ENCODE data around the gene ZSCAN2. TPM values are rescaled to one million over a fixed set of nuclear protein-coding genes. Genes with fewer than 3 reads are reported as not detected.

ZSCAN2 gene
- 11.3 to 14.6 TPM (median 13.7 TPM) in 5 replicates for total RNA-seq (2022; extraction: Qiagen RNA extraction; ENCODE audit: low read depth)

GRCh38 chr15:84600687-84601554, at the start of gene ZSCAN2:
Gene ZSCAN2 (plus strand): TSS chr15:84601009. CDS start chr15:84603928, 2,919 bp downstream.

GRCh38 chr15:84653910-84654688, 53.3 kb downstream of the ZSCAN2 start, which contains the start of gene WDR73:
Gene WDR73 (minus strand): TSS chr15:84654283. CDS start chr15:84654274, 9 bp downstream.

GRCh38 chr15:84658080-84658787, 57.4 kb downstream of the ZSCAN2 start, which contains the start of gene NMB:
Gene NMB (minus strand): TSS chr15:84658199. CDS start chr15:84658152, 47 bp downstream.

Other genes starting within 250 kb of the ZSCAN2 start
- 37.5 to 40.8 TPM (median 39.2 TPM) in 5 replicates for gene WDR73, start 53.3 kb downstream of the ZSCAN2 start, total RNA-seq (2022; extraction: Qiagen RNA extraction; ENCODE audit: low read depth)
- gene NMB, start 57.2 kb downstream of the ZSCAN2 start, total RNA-seq (2022; extraction: Qiagen RNA extraction; ENCODE audit: low read depth), result 10.9 to 23.9 TPM (median 22.1 TPM) in 5 replicates
- gene SEC11A, start 115.1 kb downstream of the ZSCAN2 start, total RNA-seq (2022; extraction: Qiagen RNA extraction; ENCODE audit: low read depth), result 326 to 505 TPM (median 354 TPM) in 5 replicates
- gene ZNF592, start 147.6 kb downstream of the ZSCAN2 start, total RNA-seq (2022; extraction: Qiagen RNA extraction; ENCODE audit: low read depth), result 13.1 to 24.0 TPM (median 21.2 TPM) in 5 replicates
- gene ALPK3, start 216.3 kb downstream of the ZSCAN2 start, total RNA-seq (2022; extraction: Qiagen RNA extraction; ENCODE audit: low read depth), result 0.12 to 0.31 TPM (median 0.18 TPM) in 4 of 5 replicates, not detected in the other